ENCODE data around the gene GRB2. TPM values are rescaled to one million over a fixed set of nuclear protein-coding genes. Genes with fewer than 3 reads are reported as not detected.
A peak's percentile ranks its signal among the peaks of the same experiment; 100 is the strongest.
"Not testable (repeated sequence)": the region's sequence is repeated elsewhere in the genome, so short reads cannot be mapped to it uniquely, and the experiment has no call there.

GRB2 gene
- total RNA-seq, 1 donor from 2014 or later: 65.7 TPM

DNA sequence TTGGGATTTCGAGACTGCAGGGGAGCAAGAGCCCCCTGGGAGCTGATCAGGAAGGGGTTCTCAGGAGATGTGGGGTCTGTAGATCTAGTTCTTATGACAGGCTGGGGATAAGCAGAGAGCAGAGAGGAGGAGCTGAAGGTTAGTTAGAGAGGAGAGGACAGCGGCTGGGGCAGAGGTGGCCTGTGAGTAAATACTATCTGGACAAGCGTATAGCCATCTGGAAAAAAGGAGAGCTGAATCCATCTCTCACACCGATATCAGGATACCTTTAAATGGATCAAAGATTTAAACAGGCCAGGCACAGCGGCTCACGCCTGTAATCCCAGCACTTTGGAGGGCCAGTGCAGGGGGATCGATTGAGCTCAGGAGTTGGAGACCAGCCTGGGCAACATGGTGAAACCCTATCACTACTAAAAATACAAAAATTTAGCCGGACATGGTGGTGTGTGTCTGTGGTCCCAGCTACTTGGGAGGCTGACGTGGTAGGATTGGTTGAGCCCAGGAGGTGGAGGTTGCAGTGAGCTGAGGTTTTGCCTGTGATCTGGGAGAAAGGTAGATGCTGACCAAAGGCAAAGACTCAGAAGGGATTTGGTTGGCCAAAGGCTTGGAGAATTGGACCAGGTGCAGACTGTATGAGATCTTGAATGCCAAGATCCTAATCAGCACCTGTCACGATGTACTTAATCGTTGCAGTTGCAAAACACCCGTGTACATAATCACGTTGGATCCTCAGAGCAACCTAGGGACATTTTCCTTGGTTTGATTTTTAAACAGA is 97.3 kb downstream of the GRB2 start:
- TF ChIP-seq, protein P1, sequence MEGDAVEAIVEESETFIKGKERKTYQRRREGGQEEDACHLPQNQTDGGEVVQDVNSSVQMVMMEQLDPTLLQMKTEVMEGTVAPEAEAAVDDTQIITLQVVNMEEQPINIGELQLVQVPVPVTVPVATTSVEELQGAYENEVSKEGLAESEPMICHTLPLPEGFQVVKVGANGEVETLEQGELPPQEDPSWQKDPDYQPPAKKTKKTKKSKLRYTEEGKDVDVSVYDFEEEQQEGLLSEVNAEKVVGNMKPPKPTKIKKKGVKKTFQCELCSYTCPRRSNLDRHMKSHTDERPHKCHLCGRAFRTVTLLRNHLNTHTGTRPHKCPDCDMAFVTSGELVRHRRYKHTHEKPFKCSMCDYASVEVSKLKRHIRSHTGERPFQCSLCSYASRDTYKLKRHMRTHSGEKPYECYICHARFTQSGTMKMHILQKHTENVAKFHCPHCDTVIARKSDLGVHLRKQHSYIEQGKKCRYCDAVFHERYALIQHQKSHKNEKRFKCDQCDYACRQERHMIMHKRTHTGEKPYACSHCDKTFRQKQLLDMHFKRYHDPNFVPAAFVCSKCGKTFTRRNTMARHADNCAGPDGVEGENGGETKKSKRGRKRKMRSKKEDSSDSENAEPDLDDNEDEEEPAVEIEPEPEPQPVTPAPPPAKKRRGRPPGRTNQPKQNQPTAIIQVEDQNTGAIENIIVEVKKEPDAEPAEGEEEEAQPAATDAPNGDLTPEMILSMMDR (IDR thresholded peaks at IDR 0.05): no peak
- Histone ChIP-seq H3K36me3 (no peaks in the 10 kb centered on the region), H3K4me1 (no peaks in the 10 kb centered on the region), H3K27me3 (no peaks in the 10 kb centered on the region), H3K4me3 (no peak overlapping the region), H3K27ac (no peak overlapping the region), H3K9me3 (no peaks in the 10 kb centered on the region)
- intact Hi-C loops (cut with DNase I): no loop called here
- no peak for DNase-seq (ENCODE audit: low spot score in 2 of 2)

DNA sequence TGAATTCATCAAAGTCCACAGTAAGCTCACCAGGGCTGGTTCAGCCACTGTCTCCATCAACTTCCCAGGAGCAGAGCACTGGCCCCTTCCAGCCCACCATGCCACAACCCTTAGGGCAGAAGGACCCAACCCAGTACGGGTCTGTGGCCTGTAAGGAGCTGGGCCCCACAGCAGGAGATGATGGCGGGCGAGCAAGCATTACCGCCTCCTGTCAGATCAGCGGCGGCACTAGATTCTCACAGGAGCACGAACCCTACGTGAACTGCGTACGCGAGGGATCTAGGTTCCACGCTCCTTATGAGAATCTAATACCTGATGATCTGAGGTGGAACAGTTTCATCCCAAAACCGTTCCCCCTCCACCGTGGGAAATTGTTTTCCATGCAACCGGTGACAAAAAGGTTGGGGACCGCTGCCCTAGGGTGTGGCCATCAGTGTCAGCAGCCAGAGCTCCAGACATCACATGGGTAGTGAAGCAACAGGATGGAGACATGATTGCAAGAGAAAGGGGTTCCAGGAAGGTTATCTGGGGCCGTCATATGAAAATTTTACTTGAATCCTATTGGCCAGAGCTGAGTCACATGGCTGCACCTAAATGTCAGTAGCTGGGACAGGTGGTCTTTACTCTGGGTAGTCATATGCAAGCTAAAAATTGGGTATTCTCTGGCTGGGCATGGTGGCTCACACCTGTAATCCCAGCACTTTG is 103.8 kb downstream of the GRB2 start:
- Histone ChIP-seq H3K27me3 (no peaks in the 10 kb centered on the region), H3K4me1 (no peaks in the 10 kb centered on the region), H3K4me3 (no peak overlapping the region), H3K9me3 (no peaks in the 10 kb centered on the region), H3K27ac (no peak overlapping the region), H3K36me3 (no peaks in the 10 kb centered on the region)
- TF ChIP-seq, protein P1 (IDR thresholded peaks at IDR 0.05): no peak
- intact Hi-C loops (cut with DNase I): no loop called here
- DNase-seq (ENCODE audit: low spot score in 2 of 2): no peak

DNA sequence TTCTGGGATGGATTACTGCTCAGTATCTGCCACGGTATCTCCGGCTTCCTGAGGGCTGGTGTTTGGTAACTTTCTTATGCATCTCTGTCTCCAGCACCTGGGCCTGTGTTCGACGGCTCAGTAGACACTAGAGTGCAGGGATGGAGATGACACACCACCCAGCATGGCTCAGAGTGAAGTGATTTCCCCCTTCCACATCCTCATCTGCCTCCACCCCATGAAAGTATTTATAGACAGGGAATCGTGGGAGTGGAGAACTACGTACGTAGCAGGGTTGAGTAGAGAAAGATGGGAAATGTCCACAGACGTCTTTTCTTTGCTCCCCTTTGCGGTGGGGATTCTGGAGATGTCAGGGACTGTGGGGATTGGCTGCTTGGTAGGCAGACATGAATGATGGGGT is 104.4 kb downstream of the GRB2 start:
- H3K27me3 ChIP-seq: no peaks in the 10 kb centered on the region
- H3K9me3 ChIP-seq: no peaks in the 10 kb centered on the region
- no peaks in the 10 kb centered on the region for H3K36me3 ChIP-seq
- TF ChIP-seq, protein P1 (IDR thresholded peaks at IDR 0.05): no peak
- DNase-seq (ENCODE audit: low spot score in 2 of 2): no peak
- H3K27ac ChIP-seq: no peak overlapping the region
- intact Hi-C loops (cut with DNase I): no loop called here
- no peak overlapping the region for H3K4me3 ChIP-seq
- H3K4me1 ChIP-seq: no peaks in the 10 kb centered on the region

- TF ChIP-seq, protein P1 (IDR thresholded peaks at IDR 0.05): no peak
- no peak overlapping the region for H3K4me3 ChIP-seq
- no peaks in the 10 kb centered on the region for H3K4me1 ChIP-seq
- no peaks in the 10 kb centered on the region for H3K36me3 ChIP-seq
- H3K9me3 ChIP-seq: no peaks in the 10 kb centered on the region
- intact Hi-C loops (cut with DNase I): no loop called here
- H3K27ac ChIP-seq: no peak overlapping the region
- no peak for DNase-seq (ENCODE audit: low spot score in 2 of 2)
- no peaks in the 10 kb centered on the region for H3K27me3 ChIP-seq
These were observed 105.2 kb downstream of the GRB2 start for GRCh38 chr17:75300280-75300679.

- no peak overlapping the region for H3K4me3 ChIP-seq
- DNase-seq (ENCODE audit: low spot score in 2 of 2): no peak
- H3K9me3 ChIP-seq: no peaks in the 10 kb centered on the region
- intact Hi-C loops (cut with DNase I): no loop called here
- no peaks in the 10 kb centered on the region for H3K27me3 ChIP-seq
- TF ChIP-seq, protein P1 (IDR thresholded peaks at IDR 0.05): no peak
- H3K4me1 ChIP-seq: no peaks in the 10 kb centered on the region
- peak overlapping the region; percentile 34 to 41 for H3K27ac ChIP-seq
- H3K36me3 ChIP-seq: no peaks in the 10 kb centered on the region
These were observed 110.0 kb downstream of the GRB2 start for GRCh38 chr17:75295201-75296158.

- H3K36me3 ChIP-seq; intact Hi-C loops (cut with DNase I); H3K27me3 ChIP-seq; H3K4me1 ChIP-seq; DNase-seq (ENCODE audit: low spot score in 2 of 2); H3K27ac ChIP-seq; H3K9me3 ChIP-seq; H3K4me3 ChIP-seq: not testable (repeated sequence)
These were observed 112.5 kb downstream of the GRB2 start for GRCh38 chr17:75292810-75293448.

Data from ascending aorta (tissue), 2 donors.